ENCODE results near the gene CCL17.

Gene CCL17

DNA sequence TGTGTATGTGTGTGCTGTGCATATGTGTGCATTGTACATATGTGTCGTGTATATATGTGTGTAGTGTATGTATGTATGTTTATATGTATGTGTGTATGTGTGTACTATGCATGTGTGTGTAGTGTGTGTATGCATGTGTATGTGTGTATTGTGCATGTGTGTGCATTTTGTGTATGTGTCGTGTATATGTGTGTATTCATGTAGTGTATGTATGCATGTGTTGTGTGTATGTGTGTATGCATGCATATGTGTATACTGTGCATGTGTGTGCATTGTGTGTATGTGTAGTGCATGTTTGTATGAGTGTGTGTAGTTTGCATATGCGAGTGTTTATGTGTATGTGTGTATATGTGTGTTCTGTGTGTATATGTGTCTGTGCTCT lies 15.5 kb upstream of the CCL17 start:
- Histone ChIP-seq H3K27ac (no peak overlapping the region), H3K36me3 (no peaks in the 10 kb centered on the region), H3K27me3 (peaks cover 30% of the 10 kb centered on the region), H3K9me3 (no peaks in the 10 kb centered on the region), H3K4me3 (ENCODE audit: low read depth in 1 of 2, low read length in 1 of 2) (no peak overlapping the region), H3K4me1 (ENCODE audit: control insufficient read depth in 1 of 2, insufficient read depth in 1 of 2, low read depth in 1 of 2, low read length in 1 of 2) (peaks cover 0 to 3% of the 10 kb centered on the region in 2 experiments)
- TF ChIP-seq, protein P1, sequence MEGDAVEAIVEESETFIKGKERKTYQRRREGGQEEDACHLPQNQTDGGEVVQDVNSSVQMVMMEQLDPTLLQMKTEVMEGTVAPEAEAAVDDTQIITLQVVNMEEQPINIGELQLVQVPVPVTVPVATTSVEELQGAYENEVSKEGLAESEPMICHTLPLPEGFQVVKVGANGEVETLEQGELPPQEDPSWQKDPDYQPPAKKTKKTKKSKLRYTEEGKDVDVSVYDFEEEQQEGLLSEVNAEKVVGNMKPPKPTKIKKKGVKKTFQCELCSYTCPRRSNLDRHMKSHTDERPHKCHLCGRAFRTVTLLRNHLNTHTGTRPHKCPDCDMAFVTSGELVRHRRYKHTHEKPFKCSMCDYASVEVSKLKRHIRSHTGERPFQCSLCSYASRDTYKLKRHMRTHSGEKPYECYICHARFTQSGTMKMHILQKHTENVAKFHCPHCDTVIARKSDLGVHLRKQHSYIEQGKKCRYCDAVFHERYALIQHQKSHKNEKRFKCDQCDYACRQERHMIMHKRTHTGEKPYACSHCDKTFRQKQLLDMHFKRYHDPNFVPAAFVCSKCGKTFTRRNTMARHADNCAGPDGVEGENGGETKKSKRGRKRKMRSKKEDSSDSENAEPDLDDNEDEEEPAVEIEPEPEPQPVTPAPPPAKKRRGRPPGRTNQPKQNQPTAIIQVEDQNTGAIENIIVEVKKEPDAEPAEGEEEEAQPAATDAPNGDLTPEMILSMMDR (IDR thresholded peaks at IDR 0.05) = no peak

DNA sequence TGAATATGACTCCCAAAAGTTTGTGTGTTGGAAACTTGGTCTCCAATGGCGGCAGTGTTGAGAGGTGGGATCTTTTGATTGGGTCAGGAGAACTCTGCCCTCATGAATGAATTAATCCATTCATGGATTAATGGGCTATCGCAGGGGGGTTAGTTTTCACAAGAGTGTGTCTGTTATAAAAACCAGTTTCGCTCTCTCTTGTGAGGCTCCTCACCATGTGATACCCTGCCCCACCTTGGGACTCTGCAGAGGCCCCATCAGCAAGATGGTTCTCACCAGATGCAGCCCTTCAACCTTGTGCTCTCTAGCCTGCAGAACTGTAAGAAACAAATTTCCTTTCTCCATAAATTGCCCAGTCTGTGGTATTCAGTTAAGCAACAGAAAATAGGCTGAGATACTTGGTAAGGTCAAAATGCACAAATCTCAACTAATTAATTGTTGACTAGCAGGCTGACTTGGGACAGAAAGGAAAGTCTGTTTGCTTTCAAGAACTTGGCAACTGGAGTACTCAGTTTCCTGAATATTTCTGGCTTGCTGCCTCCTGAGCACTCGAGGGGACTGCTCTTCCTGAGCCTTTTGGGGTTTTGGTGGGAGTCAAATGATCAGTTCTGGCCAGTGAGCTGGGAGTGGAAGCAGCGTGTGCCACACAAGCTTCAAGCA lies 13.8 kb upstream of the CCL17 start:
- Histone ChIP-seq H3K4me1 (ENCODE audit: control insufficient read depth in 1 of 2, insufficient read depth in 1 of 2, low read depth in 1 of 2, low read length in 1 of 2) (no peaks in the 10 kb centered on the region), H3K27me3 (peaks cover 24% of the 10 kb centered on the region), H3K36me3 (no peaks in the 10 kb centered on the region), H3K4me3 (ENCODE audit: low read depth in 1 of 2, low read length in 1 of 2) (no peak overlapping the region), H3K27ac (no peak overlapping the region), H3K9me3 (no peaks in the 10 kb centered on the region)
- TF ChIP-seq, protein P1 (IDR thresholded peaks at IDR 0.05) = no peak

DNA sequence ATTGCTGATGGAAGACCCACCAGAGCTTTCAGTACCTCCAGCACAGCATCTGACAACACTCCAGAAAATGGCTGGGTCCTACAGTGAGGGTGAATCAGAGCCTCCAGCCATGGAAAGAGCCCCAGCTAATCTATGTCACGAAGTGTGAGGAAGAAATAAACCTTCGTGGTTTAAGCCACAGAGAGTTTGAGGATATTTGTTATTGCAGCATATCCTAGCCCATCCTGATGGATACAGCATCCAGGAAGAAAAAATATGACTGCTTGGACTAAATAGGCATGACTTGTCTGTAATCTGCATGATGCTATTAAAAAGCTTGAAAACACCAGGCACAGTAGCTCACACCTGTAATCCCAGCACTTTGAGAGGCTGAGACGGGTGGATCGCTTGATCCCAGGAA lies 13.3 kb upstream of the CCL17 start:
- TF ChIP-seq, protein P1 (IDR thresholded peaks at IDR 0.05) = no peak
- no peak overlapping the region for H3K27ac ChIP-seq
- no peak overlapping the region for H3K4me3 ChIP-seq (ENCODE audit: low read depth in 1 of 2, low read length in 1 of 2)
- no peaks in the 10 kb centered on the region for H3K4me1 ChIP-seq (ENCODE audit: control insufficient read depth in 1 of 2, insufficient read depth in 1 of 2, low read depth in 1 of 2, low read length in 1 of 2)
- H3K27me3 ChIP-seq = peaks cover 24% of the 10 kb centered on the region
- H3K36me3 ChIP-seq = no peaks in the 10 kb centered on the region
- no peaks in the 10 kb centered on the region for H3K9me3 ChIP-seq

DNA sequence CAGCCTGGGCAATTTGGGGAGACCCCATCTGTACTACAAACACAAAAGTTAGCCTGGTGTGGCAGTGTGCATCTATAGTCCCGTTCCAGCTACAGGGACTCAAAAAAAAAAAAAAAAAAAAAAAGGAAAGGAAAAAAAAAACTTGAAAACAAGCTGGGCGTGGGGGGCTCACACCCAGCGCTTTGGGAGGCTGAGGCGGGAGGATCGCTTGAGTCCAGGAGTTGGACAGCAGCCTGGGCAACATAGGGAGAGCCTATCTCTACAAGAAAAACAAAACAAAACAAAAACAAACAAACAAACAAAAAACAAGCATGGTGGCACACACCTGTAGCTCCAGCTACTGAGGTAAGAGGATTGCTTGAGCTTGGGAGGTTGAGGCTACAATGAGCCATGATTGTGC lies 12.9 kb upstream of the CCL17 start:
- H3K36me3 ChIP-seq = no peaks in the 10 kb centered on the region
- TF ChIP-seq, protein P1 (IDR thresholded peaks at IDR 0.05) = no peak
- no peak overlapping the region for H3K27ac ChIP-seq
- H3K4me1 ChIP-seq (ENCODE audit: control insufficient read depth in 1 of 2, insufficient read depth in 1 of 2, low read depth in 1 of 2, low read length in 1 of 2) = no peaks in the 10 kb centered on the region
- H3K9me3 ChIP-seq = no peaks in the 10 kb centered on the region
- H3K4me3 ChIP-seq (ENCODE audit: low read depth in 1 of 2, low read length in 1 of 2) = no peak overlapping the region
- peaks cover 20% of the 10 kb centered on the region for H3K27me3 ChIP-seq

DNA sequence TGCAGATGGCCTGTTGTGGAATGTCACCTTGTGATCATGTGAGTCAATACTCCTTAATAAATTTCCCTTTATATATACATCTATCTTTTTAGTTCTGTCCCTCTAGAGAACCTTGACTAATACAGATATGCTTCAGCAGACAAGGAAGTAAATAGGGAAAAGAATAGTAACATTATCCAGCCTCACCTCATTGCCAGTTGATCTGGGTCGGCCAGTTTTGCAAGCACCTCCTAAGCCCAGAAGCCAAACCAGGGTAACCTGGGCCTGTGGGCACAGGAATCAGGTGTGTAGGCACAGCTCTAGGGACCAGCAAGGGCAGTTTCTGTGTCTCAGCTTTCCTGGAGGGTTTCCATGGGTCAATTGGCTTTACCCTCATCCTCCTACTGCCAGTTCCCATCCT lies 11.9 kb upstream of the CCL17 start:
- no peak overlapping the region for H3K27ac ChIP-seq

More for the DNA sequence above, 11.9 kb upstream of the CCL17 start:
- Histone ChIP-seq H3K4me1 (ENCODE audit: control insufficient read depth in 1 of 2, insufficient read depth in 1 of 2, low read depth in 1 of 2, low read length in 1 of 2) (no peaks in the 10 kb centered on the region), H3K27me3 (peaks cover 20% of the 10 kb centered on the region), H3K9me3 (no peaks in the 10 kb centered on the region), H3K4me3 (ENCODE audit: low read depth in 1 of 2, low read length in 1 of 2) (no peak overlapping the region), H3K36me3 (no peaks in the 10 kb centered on the region)
- TF ChIP-seq, protein P1 (IDR thresholded peaks at IDR 0.05) = no peak

All from neutrophil (primary cell).